ENCODE measurements around the gene LZTR1.

- TF ChIP-seq, protein P1, sequence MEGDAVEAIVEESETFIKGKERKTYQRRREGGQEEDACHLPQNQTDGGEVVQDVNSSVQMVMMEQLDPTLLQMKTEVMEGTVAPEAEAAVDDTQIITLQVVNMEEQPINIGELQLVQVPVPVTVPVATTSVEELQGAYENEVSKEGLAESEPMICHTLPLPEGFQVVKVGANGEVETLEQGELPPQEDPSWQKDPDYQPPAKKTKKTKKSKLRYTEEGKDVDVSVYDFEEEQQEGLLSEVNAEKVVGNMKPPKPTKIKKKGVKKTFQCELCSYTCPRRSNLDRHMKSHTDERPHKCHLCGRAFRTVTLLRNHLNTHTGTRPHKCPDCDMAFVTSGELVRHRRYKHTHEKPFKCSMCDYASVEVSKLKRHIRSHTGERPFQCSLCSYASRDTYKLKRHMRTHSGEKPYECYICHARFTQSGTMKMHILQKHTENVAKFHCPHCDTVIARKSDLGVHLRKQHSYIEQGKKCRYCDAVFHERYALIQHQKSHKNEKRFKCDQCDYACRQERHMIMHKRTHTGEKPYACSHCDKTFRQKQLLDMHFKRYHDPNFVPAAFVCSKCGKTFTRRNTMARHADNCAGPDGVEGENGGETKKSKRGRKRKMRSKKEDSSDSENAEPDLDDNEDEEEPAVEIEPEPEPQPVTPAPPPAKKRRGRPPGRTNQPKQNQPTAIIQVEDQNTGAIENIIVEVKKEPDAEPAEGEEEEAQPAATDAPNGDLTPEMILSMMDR (IDR thresholded peaks at IDR 0.05) = no peak
- no peak for TF ChIP-seq EP300 (IDR thresholded peaks at IDR 0.05)
- no peak for TF ChIP-seq POLR2A (IDR thresholded peaks at IDR 0.05)
These were observed 12.2 kb downstream of the LZTR1 start for GRCh38 chr22:20994128-20994901.
